Suprapubic skin (tissue), 4 donors: ENCODE measurements around the gene TSHZ2.

Experiments used
- CTCF ChIP-seq, 2 donors: fragments of 200-600 bp in 1 of 2; fragments of 450-650 bp in 1 of 2; sonication (generic) in 1 of 2; IDR thresholded peaks; one replicate each; pipeline ENCODE4 v1.5.1; 2016 to 2019; ENCODE audit warnings: antibody characterized with exemption in 2 of 2, mild to moderate bottlenecking in 1 of 2, moderate library complexity in 1 of 2
- EP300 ChIP-seq: sonication (generic); formaldehyde crosslinking; IDR thresholded peaks from one replicate; pipeline ENCODE4 v1.6.1; 2017; ENCODE audit warnings: antibody characterized with exemption
- POLR2A ChIP-seq, 2 donors: fragments of 450-650 bp; IDR thresholded peaks; one replicate each; pipeline ENCODE4 v1.6.1; 2017; ENCODE audit warnings: antibody characterized with exemption in 2 of 2, mild to moderate bottlenecking in 2 of 2, moderate library complexity in 2 of 2
- POLR2AphosphoS5 ChIP-seq, 3 donors: sonication (generic); formaldehyde crosslinking; IDR thresholded peaks; one replicate each; pipeline ENCODE4 v1.6.1; 2017; ENCODE audit warnings: antibody characterized with exemption in 3 of 3

- TF ChIP-seq CTCF (IDR thresholded peaks at IDR 0.05) (no peak), POLR2A (IDR thresholded peaks at IDR 0.05) (no peak), EP300 (no peak), POLR2AphosphoS5 (IDR thresholded peaks at IDR 0.05) (no peak)
Measured at GRCh38 chr20:53301869-53302268, 329.7 kb downstream of the TSHZ2 start.
